NCI-H1930 (cell line): ENCODE data around the gene ABHD12.

ENCODE experiments used
- DNase-seq, 2 experiments: peaks; one replicate each; lab custom pipeline; 2025; lab: John Stamatoyannopoulos, UW

ABHD12 gene

GRCh38 chr20:25380945-25381614, 9.6 kb downstream of the ABHD12 start:
- DNase-seq: no peak

- DNase-seq: no peak
These were observed 11.5 kb downstream of the ABHD12 start for GRCh38 chr20:25378884-25379733.

DNA sequence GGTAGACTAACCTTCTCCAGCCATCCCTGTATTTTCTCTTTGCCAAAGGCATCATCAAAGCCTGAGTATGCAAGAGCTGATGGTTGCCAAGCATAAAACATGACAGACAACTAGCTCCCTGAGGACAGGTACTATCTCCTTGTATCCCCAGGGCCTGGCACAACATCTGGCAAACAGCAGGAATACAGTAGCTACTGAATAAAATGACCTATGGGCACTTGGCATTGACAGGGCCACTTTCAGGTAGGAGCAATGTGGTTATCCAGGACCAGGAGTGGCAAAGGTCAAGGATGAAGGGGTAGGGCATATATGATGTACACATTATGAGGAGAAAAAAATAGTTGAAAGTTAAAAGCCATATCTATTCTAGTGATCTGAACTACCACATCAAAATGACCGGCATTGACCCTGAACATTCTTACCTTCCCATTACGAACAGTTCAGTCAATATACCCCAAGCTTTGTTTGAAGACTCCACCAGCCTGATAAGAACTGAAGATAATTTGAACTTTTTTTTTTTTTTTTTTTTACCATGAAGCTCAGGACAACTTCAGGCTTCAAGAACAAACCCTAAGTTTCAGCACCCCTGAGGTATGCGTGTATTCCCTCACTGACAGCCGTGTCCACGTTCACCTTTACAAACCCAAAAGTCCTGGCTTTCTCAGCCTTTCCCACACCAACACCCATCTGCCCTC, 12.3 kb downstream of the ABHD12 start:
- DNase-seq: no peak

DNA sequence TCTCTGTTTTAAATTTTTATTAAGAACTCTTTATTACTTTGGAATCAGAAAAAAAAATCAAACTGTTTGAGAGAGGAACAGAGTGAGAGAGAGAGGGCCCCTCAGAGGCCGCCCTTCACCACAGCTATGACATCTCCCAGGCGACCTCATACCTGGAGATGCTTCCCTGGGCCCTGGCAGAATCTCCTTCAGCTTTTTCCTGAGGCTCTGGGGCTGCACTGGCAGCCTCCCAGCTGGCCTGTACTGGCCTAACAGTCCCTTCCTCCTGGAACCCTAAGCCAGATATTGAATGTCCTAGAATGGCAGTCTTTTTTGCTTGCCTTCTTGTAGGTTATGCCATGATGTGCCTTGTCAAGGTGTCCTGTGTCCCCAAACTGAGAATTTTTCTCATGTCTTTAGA, 13.7 kb downstream of the ABHD12 start:
- no peak for DNase-seq

- no peak for DNase-seq
These were observed 14.4 kb downstream of the ABHD12 start for GRCh38 chr20:25376236-25376635.

DNA sequence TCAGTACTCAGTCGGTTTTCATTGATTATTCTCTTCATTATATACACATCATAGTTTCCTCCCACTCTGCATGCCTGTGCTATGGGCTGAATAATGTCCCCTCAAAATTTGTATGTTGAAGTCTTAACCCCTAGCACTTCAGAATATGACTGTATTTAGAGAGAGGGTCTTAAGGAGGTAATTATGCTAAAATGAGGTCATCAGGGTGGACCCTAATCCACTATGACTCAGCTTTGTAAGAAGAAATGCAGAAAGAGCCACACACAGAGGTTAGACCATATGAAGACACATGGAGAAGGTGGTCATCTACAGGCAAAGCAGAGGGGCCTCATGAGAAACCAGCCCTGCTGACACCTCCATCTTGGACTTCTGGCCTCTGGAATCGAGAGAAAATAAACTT, 15.8 kb downstream of the ABHD12 start:
- no peak for DNase-seq

DNA sequence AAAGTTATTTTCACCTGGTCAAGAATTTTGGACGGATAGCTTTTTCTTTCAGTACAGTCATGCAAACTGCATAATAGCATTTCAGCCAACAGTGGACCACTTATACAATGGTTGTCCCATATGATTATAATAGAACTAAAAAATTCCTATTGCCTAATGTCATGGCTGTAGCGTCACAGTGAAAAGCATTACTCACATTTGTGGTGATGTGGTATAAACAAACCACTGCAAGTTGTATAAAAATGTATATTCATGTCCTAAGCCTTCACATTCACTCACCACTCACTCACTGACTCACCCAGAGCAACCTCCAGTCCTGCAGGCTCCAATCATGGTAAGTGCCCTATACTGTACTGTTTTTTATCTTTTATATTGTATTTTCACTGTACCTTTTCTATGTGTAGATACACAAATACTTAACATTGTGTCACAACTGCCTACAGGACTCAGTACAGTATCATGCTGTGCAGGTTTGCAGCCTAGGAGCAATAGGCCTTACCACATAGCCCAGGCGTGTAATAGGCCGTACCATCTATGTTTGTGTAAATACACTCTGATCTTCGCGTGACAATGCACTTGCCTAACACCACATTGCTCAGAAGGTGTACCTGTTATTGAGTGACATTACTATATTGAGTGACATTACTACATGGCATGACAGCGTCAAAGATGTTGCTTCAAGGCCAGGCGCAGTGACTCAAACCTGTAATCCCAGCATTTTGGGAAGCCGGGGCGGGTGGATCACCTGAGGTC, 17.9 kb downstream of the ABHD12 start:
- DNase-seq: no peak

DNA sequence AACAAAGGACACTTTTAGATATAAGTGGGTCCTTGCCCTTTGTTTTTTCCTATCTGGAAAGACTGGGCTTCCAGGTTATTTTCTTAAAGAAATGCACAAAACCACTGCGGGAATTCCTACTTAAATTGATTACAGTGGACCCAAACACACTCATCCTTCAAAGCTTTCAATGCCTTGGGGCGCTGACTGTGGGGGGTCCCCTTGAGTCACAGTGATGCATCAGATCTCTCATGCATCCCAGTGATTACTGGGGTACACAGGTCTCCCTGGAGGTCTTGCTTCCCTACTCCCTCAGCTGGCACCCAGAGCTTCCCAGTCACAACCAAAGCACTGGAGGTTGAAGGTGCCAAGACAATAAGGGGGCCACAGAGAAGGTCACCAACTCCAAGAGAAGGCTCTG, 20.7 kb downstream of the ABHD12 start:
- no peak for DNase-seq

GRCh38 chr20:25369529-25369928, 21.1 kb downstream of the ABHD12 start:
- no peak for DNase-seq

GRCh38 chr20:25368976-25369375, 21.7 kb downstream of the ABHD12 start:
- DNase-seq: no peak

- DNase-seq: no peak
These were observed 22.1 kb downstream of the ABHD12 start for GRCh38 chr20:25368526-25368925.

DNA sequence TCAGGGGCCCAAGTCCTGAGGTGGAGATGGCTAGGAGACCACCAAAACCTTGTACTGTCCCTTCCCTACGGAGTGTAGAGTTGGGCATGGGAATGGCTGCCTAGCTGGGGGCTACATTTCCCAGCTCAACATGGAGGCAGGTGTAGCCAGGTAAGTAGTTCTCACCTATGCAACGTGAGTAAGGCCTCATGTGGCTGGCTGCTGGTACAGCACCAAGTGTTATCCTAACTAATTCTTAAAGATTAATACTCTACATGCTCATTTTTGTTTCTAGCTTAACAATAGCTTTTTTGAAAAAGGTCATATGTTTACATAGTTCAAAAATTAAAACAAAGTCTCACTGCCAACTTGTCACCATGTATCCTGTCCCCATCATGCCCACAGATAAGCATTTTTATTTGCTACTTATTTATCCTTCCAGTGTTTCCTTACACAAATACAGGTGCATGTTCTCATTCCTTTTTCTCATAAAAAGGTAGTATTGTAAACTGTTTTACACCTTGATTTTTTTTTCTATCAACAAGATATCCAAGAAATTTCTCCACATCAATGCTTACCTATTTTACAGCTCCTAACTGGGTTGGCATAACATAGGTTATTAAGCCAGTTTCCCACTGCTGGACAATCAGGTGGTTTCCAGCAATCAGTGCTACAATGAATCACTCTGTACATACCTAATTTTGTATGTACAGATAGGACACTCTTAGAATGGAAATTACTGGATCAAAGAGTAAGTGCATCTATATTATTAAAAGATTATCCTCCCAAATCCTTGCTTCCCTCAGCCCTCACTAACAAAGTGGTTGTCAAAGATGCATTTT, 25.5 kb downstream of the ABHD12 start:
- DNase-seq: no peak

DNA sequence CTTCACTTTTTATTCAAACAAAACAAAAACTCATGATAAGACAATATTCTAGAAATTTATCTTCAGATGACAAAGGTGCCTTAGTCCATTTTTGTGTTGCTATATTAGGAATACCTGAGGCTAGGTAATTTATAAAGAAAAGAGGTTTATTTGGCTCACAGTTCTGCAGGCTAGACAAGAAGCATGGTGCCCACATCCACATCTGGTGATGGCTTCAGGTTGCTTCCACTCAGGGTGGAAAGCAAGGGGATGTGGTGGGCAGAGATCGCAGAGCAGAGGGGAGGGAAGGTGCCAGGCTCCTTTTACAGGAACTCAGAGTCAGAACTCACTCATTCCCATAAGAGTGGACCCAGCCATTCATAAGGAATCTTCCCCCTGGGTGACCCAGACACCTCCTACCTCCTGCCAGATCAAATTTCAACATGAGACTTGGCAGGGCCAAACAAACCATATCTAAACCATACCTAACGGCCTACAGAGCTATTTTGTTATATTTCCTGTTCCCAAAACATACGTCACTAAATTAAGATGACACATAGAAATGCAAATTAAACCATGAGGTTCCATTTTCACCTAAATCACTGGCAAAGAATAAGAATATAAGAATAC, 26.4 kb downstream of the ABHD12 start:
- DNase-seq: no peak

DNA sequence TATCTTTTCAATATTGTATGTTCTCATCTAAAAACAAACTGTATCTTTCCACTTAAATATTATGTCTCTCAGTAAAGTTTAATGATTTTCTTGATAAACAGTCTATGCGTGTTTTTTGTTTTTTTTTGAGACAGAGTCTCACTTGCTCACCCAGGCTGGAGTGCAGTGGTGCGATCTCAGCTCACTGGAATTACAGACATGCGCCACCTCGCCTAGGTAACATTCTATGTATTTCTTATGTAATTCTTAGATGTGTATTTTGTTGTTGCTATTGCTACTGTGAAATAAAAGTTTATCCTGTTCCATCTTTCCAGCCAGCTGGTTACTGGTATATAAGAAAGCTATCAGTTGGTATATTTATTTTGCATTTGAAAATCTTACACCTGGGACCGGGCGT, 29.4 kb downstream of the ABHD12 start:
- DNase-seq: no peak

DNA sequence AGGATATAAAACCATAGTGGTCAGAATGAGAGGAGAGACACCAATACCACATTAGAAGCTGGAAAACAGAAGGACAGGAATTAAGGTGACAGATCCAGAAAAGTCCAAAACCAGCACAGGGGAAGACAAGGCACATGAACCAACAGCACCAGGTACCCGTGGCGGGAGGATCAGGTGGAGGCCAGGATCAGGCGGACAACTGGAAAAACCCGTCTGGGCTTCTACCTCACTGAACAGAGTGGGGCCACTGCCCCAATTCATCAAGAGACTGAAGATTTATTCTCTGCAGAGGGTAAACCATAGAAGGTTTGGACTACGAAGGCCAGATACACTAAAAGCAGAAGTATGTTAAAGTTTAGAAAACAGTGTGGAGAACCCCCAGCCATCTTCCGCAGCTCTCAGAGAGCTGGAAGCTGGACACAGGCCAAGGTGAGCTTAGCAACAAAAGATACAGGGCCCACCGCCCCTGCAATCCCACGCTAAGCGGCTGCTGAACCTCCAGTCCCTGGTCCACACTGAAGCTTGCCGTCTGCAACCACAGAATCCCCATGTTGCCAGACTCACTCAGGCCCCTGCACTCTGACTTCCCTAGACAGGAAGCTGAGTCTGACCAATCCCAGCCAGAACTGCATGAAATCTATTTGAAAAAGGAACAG, 29.9 kb downstream of the ABHD12 start:
- no peak for DNase-seq

- DNase-seq: no peak
These were observed 34.2 kb downstream of the ABHD12 start for GRCh38 chr20:25356271-25356933.

- DNase-seq: no peak
These were observed 34.8 kb downstream of the ABHD12 start for GRCh38 chr20:25355866-25356265.

- DNase-seq: no peak
These were observed 35.5 kb downstream of the ABHD12 start for GRCh38 chr20:25355011-25355595.
